HL-60/S4 treated with phorbol 12-myristate 13-acetate at 8.2 ng/mL for 4 days and 3 days (cell line): ENCODE data around the gene PLA2G1B.

Experiments
- in situ Hi-C: fragments of 300-500 bp; cut with MboI; formaldehyde crosslinking; loops from 2 replicates; pipeline ENCODE4 v1.15.0; 2022; ENCODE audit warnings: low sequenced_read_pairs

Gene PLA2G1B

DNA sequence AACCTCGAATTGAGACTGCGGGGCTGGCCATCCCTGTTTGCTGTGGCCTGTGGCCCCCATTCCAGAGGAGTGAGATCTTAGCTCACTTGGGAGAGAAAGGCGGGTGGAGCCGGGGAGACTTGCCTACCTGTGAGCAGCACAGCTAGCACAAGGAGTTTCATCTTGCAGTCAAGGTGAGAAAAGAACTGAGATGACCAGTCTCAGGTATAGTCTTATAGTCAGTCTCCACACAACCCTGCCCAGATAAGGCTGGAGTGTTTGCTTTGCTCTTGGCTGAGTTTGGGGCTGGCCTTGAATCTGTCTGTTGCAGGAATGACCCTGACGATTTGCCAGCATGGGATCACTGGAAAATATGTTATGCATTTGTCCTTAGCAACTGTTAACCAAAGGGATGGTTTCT, at the start of gene PLA2G1B:
Gene PLA2G1B (minus strand): TSS at position 187 of the 400 bp plus-strand sequence. CDS start 26 bp downstream, at position 161.
- in situ Hi-C loops = no loop called here

DNA sequence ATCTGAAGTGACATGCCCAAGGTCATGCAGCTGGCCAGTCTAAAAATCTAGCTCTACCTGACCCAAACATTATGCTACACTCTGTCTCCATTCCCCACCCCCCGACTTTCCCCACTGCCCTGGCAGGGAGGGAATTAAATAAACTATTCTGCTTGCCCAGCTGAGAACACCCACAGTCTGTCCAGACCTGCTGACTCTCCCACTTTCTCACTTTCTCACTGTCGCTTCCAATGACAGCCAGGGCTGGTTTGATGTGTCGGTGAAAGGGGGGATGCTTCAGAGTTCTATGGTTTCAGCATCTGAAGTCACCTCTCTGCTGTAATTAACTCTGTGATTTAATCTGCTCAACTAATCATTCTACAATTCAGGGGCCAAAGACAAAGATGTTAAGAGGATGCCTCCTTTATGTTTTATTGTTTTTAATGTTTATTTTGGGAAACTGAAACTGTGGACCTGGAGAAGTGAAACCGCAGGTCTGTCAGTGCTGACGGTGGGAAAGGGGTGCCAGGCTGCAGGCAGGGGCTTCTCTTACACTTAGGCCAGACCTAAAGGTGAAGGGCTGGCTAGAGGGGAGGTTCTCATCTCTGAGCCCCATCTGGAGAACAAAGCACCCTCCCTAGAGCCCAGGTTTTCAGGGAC, 49.5 kb upstream of the PLA2G1B start:
- in situ Hi-C loops = no loop called here

- in situ Hi-C loops = no loop called here
Measured at GRCh38 chr12:120376416-120376815, 48.8 kb upstream of the PLA2G1B start.

GRCh38 chr12:120376009-120376408, 48.4 kb upstream of the PLA2G1B start:
- in situ Hi-C loops = no loop called here

GRCh38 chr12:120373683-120374082, 46.1 kb upstream of the PLA2G1B start:
- in situ Hi-C loops = no loop called here

DNA sequence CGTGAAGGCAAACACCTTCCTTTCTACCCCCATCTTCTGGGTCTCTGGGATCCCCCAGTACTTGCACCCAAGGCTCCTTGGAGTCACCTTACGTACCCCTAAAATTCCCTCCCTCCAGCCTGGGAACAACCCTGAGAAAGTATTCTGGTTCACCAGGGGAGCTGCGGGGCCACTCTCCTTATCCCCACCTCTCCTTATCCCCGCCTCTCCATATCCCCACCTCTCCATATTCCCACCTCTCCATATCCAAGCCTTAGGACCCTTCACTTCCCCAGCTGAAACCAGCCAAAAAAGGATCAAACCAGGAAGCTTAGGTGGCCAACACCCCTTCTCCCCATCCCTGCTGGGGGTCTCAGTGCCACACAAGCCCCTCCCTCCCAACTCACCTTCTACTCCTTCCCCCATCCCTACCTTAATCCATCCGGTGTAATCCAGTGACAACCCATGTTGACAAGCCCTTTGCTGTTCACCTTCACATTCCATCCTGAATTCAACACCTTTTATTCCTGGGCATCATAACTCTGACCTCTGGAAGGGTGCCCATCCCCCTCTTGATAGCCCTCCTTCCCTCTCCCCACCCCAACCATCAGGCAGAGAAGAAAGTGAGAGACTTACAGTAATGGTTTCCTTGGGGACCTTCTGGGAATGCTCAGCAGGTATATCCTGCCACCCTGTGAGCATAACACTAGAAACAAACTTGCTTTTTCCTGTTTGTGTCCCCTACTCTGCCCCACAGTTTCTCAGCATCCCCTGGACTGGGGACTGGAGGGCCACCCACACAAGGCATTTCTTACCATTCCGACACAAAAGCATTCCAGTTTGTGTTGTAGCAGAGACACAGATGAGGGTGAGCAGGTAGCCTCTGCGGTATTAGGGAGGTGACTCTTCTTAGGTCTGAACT, 43.0 kb upstream of the PLA2G1B start:
- in situ Hi-C loops = no loop called here

- in situ Hi-C loops = no loop called here
Measured at GRCh38 chr12:120369603-120370342, 42.2 kb upstream of the PLA2G1B start.

GRCh38 chr12:120368789-120369602, 41.4 kb upstream of the PLA2G1B start, which contains the start of gene MSI1:
Gene MSI1 (minus strand): TSS chr12:120369164. CDS start chr12:120369091, 73 bp downstream.
- in situ Hi-C loops = no loop called here

GRCh38 chr12:120367924-120368788, 40.6 kb upstream of the PLA2G1B start:
- in situ Hi-C loops = no loop called here

DNA sequence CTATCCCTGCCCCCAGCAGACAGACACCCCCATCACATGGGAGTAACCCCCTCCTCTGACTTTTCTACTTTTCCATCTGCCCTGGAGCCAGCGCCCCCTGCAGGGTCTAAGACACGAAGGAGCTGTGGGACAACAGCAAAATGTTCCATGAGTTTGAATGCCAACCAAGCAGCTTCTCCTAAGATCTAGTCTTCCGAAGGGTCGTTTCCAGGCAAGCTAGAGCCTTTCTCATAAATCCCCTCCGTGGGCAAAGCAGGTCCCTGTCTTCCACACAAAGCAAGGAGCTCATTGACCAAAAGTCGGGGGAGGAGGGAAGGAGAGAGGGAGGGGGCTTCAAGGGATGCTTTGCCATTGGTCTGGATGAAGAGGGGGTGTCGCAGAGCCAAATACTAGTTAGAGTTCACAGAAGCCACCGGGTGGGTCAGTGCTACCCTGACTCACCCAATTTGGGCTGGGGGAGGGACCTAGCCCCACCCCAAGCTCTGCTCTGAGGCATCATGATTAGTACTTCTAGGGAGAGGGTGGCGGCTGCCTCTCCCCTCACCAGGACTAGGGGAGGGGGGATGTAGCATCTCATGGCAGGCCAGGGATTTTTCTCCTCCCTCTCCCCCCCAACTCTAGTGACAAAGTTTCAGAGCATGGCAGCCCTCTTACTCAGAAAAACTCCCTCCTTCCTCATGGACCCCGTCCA, 39.8 kb upstream of the PLA2G1B start:
- in situ Hi-C loops = no loop called here

GRCh38 chr12:120366845-120367232, 39.3 kb upstream of the PLA2G1B start:
- in situ Hi-C loops = no loop called here

DNA sequence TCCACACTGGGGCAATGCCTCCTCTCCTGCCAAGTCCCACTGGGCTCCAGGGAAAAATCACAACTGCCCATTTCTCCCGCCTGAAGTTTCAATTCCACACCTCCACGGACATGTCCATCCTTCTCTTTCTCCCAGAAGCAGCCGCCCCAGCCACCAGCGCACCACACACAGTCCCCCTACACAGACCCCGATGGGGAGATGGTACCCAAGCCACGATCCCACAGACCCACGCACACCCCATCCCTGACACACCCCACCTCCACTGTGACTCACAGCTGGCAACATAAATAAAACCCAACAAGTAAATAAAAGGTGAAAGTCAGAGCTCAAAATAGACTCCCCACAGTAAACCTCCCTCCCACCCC, 38.7 kb upstream of the PLA2G1B start:
- in situ Hi-C loops = no loop called here

GRCh38 chr12:120365675-120366340, 38.2 kb upstream of the PLA2G1B start:
- in situ Hi-C loops = no loop called here

GRCh38 chr12:120364487-120364886, 36.9 kb upstream of the PLA2G1B start:
- in situ Hi-C loops = no loop called here

DNA sequence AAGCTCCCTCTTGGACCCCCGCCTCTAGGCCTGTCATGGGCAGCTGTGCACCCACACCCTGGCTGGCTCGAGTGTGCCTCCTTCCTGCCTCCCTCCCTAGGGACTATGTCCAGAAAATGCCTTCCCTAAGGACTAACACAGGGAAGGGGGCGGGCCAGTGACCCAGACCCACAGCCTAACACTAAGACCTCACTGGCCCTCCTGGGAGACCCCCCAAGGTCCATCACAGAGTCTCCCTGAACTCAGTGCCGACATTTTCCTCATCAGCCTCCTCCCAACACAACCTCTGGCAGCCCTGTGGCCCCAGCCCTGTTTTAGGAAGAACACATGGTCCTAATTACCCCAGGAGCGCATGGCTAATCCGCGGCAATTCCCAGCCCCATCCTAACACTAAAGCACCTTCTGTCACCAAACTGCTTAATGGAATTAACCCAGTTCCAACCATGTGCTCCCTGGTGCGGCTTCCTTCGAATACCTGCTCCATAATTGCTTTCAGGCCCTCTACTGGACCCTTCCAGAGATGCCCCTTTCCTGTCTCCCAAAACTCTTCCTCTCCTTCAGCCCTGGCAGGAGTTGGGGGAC, 35.8 kb upstream of the PLA2G1B start:
- in situ Hi-C loops = no loop called here

DNA sequence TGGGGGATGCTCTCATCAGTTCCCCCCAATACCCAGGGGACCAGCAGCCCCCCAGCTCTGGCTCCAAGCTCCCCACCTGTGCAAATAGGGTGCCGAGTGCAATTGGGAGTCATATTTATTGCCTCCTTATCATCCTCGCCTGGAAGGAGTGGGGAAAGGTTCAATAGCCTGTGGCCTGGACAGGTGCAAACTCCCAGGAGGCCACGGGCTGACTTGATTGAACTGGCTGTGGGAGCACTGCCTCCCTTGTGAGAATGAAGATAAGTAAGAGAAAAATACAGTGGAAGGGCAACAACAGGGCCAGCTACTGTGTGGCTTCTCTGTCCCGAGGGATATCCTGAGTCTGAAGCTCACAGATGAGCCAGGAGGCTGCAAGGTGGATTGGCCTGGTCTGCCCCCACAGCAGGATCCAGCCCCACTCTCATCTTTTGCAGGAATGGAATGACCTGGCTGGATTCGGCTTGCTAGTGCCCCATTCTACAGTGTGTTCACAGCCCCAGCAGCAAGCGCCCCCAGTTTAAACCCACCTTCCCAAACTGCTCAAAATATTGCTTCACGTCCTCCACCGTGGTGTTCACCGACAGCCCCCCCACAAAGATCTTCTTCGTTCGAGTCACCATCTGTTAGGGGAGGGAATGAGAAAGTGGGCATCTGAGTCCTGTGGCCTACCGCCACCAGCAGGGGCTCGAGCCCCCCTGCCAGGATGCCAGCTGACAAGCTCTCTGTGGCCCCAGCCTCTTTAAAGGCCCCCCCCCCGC, 35.1 kb upstream of the PLA2G1B start:
- in situ Hi-C loops = no loop called here

- in situ Hi-C loops = no loop called here
Measured at GRCh38 chr12:120361506-120362208, 34.1 kb upstream of the PLA2G1B start.
